Endodermal cell (in vitro differentiated cells): ENCODE measurements around the gene DVL1. TPM values are rescaled to one million over a fixed set of nuclear protein-coding genes. Genes with fewer than 3 reads are reported as not detected.
"Not testable (repeated sequence)": the region's sequence is repeated elsewhere in the genome, so short reads cannot be mapped to it uniquely, and the experiment has no call there.

ENCODE experiments used
- DNase-seq: peaks from one replicate; pipeline ENCODE4 v3.0.0-alpha.2; 2017
- H3K27ac ChIP-seq: 2 replicates; pipeline ENCODE4 v1.5.1; 2013; ENCODE audit warnings: mild to moderate bottlenecking, low read depth, low read length, moderate library complexity
- H3K27me3 ChIP-seq: 2 replicates; pipeline ENCODE4 v1.6.1; 2013; ENCODE audit warnings: mild to moderate bottlenecking, low read length, moderate library complexity; ENCODE audit not compliant: insufficient read depth, control insufficient read depth, poor library complexity, severe bottlenecking
- H3K36me3 ChIP-seq: 2 replicates; pipeline ENCODE4 v1.7.0; 2013; ENCODE audit warnings: mild to moderate bottlenecking, low read length, moderate library complexity; ENCODE audit not compliant: control insufficient read depth, insufficient read depth
- H3K4me1 ChIP-seq: one replicate; pipeline ENCODE4 v1.7.0; 2013; ENCODE audit warnings: low read length; ENCODE audit not compliant: control insufficient read depth, insufficient read depth
- H3K4me3 ChIP-seq: 2 replicates; pipeline ENCODE4 v1.5.1; 2013; ENCODE audit warnings: mild to moderate bottlenecking, low read length, moderate library complexity
- H3K9ac ChIP-seq: 2 replicates; pipeline ENCODE4 v1.6.1; 2013; ENCODE audit warnings: mild to moderate bottlenecking, low read length, moderate library complexity; ENCODE audit not compliant: poor library complexity, severe bottlenecking; ENCODE audit errors: extremely low read depth
- H3K9me3 ChIP-seq: 2 replicates; pipeline ENCODE4 v1.6.1; 2013; ENCODE audit warnings: mild to moderate bottlenecking, low read length, moderate library complexity; ENCODE audit not compliant: control insufficient read depth
- H3K27ac Mint-ChIP-seq: 2 replicates; pipeline ENCODE4 v1.8.0; 2020; ENCODE audit warnings: mixed read lengths
- H3K27me3 Mint-ChIP-seq: 2 replicates; pipeline ENCODE4 v1.8.0; 2021; ENCODE audit warnings: mild to moderate bottlenecking, mixed read lengths; ENCODE audit not compliant: insufficient read depth
- H3K36me3 Mint-ChIP-seq: 2 replicates; pipeline ENCODE4 v1.8.0; 2020; ENCODE audit warnings: low read depth, mixed read lengths
- H3K4me1 Mint-ChIP-seq: 2 replicates; pipeline ENCODE4 v1.8.0; 2020; ENCODE audit warnings: mixed read lengths
- H3K4me3 Mint-ChIP-seq: 2 replicates; pipeline ENCODE4 v1.8.0; 2020; ENCODE audit warnings: mild to moderate bottlenecking, moderate library complexity, mixed read lengths
- H3K9me3 Mint-ChIP-seq: 2 replicates; pipeline ENCODE4 v1.8.0; 2020; ENCODE audit warnings: mild to moderate bottlenecking, mixed read lengths
- WGBS, 2 experiments: methylation state at CpG; one replicate each; pipeline versions ENCODE4 v1.1.5 to v1.1.7; 2013; ENCODE audit warnings: missing lambda C conversion rate in 2 of 2, mixed read lengths in 1 of 2; ENCODE audit not compliant: insufficient coverage in 1 of 2, insufficient read length in 1 of 2; 5-methylcytosine and 5-hydroxymethylcytosine counted together
- total RNA-seq, 2 donors: library from RNA; stranded (reverse); fragmentation: NEBNext Ultra II Directional in 1 of 2; extraction: Animal tissue kit (Norgen Biotek cat#: 25700) in 1 of 2; gene quantifications; 2 replicates in 1 of 2; 3 replicates in 1 of 2; pipeline ENCODE4 v1.2.1, GENCODE V29; 2021
- TF ChIP-seq, protein P1 (sequence below): fragments of 200-600 bp; sonication (generic); conservative IDR thresholded peaks from 2 replicates; pipeline ENCODE4 v1.5.0; 2021; ENCODE audit warnings: antibody characterized with exemption, mild to moderate bottlenecking

The DVL1 gene
- total RNA-seq, 2 donors from 2014 or later, result 71.9 to 73.3 TPM

DNA sequence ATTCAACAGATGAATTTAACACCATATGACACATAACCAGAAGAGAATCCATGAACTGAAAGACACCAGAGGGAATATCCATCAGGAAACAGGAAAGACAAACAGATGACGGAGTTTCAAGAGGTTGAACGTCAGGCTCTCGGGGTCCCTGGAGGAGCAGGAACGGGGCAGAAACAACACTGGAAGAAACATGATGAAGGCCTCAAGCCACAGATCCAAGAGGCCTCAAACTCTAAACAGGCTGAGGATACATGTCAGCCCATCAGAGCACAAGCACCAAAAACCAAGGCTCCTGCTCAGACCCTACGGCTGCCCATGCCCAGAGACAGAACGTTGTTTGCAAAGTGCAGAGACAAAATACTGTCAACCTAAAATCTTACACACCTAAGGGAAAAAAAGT, 31.8 kb downstream of the DVL1 start:
- no peaks in the 10 kb centered on the region for H3K9me3 ChIP-seq
- H3K36me3 ChIP-seq, result peaks cover 47% of the 10 kb centered on the region
- no peak overlapping the region for H3K9ac ChIP-seq
- peak overlapping the region; percentile 6 for H3K27ac Mint-ChIP-seq
- no peak overlapping the region for H3K27ac ChIP-seq
- no peaks in the 10 kb centered on the region for H3K27me3 ChIP-seq
- H3K9me3 Mint-ChIP-seq, result no peaks in the 10 kb centered on the region
- peaks cover 40% of the 10 kb centered on the region for H3K36me3 Mint-ChIP-seq
- 98 to 99% methylated on average over 6 of the region's 6 CpGs for WGBS, 2 experiments
- TF ChIP-seq, protein P1, sequence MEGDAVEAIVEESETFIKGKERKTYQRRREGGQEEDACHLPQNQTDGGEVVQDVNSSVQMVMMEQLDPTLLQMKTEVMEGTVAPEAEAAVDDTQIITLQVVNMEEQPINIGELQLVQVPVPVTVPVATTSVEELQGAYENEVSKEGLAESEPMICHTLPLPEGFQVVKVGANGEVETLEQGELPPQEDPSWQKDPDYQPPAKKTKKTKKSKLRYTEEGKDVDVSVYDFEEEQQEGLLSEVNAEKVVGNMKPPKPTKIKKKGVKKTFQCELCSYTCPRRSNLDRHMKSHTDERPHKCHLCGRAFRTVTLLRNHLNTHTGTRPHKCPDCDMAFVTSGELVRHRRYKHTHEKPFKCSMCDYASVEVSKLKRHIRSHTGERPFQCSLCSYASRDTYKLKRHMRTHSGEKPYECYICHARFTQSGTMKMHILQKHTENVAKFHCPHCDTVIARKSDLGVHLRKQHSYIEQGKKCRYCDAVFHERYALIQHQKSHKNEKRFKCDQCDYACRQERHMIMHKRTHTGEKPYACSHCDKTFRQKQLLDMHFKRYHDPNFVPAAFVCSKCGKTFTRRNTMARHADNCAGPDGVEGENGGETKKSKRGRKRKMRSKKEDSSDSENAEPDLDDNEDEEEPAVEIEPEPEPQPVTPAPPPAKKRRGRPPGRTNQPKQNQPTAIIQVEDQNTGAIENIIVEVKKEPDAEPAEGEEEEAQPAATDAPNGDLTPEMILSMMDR, result no peak
- DNase-seq, result no peak
- H3K4me1 ChIP-seq, result no peaks in the 10 kb centered on the region
- H3K4me3 ChIP-seq, result no peak overlapping the region
- H3K27me3 Mint-ChIP-seq, result no peaks in the 10 kb centered on the region
- H3K4me3 Mint-ChIP-seq, result no peak overlapping the region
- H3K4me1 Mint-ChIP-seq, result peaks cover 3% of the 10 kb centered on the region

DNA sequence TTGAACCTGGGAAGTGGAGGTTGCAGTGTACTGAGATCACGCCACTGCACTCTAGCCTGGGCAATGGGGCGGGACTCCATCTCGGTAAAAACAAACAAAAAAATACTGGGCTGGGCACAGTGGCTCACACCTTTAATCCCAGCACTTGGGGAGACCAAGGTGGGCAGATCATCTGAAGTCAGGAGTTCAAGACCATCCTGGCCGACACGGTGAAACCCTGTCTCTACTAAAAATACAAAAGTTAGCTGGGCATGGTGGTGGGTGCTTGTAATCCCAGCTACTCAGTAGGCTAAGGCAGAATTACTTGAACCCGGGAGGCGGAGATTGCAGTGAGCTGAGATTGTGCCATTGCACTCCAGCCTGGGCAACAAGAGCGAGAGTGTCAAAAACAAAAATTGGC, 33.0 kb downstream of the DVL1 start:
- not testable (repeated sequence) for H3K4me1 Mint-ChIP-seq, H3K27me3 ChIP-seq, H3K4me1 ChIP-seq, H3K27me3 Mint-ChIP-seq, H3K9me3 ChIP-seq, H3K27ac Mint-ChIP-seq, H3K9ac ChIP-seq, H3K4me3 ChIP-seq, H3K27ac ChIP-seq, H3K4me3 Mint-ChIP-seq, H3K9me3 Mint-ChIP-seq, DNase-seq
- peaks cover 52% of the 10 kb centered on the region for H3K36me3 ChIP-seq
- WGBS, 2 experiments, result 86 to 94% methylated on average over 6 to 8 of the region's 8 CpGs
- H3K36me3 Mint-ChIP-seq, result peaks cover 37% of the 10 kb centered on the region

DNA sequence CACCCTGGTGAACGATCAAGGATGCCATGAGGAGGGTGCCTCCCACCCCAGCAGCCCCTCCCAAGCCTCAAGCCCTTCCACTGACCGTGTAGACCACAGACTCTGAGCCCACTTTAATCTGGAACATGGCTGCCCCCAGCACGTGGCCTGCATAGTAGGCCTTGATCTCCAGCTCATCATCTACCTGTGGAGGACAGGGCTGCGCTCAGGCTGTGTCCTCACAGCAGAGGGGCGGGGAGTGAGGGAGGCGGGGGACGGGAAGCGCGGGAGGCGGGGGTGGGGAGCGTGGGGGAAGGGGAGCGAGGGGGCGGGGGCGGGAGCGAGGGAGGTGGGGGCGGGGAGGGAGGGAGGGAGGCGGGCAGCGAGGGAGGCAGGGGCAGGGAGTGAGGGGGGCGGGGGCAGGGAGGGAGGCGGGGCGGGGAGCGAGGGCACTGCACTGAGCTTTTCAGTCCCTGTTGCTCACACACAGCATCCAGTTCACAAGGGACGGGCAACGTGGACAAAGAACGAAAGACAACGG, 33.7 kb downstream of the DVL1 start:
- H3K27ac Mint-ChIP-seq, result peak overlapping the region; percentile 52
- H3K4me1 Mint-ChIP-seq, result peaks cover 3% of the 10 kb centered on the region
- H3K36me3 ChIP-seq, result peaks cover 59% of the 10 kb centered on the region
- no peaks in the 10 kb centered on the region for H3K4me1 ChIP-seq
- no peaks in the 10 kb centered on the region for H3K9me3 ChIP-seq
- no peaks in the 10 kb centered on the region for H3K27me3 Mint-ChIP-seq
- H3K27me3 ChIP-seq, result no peaks in the 10 kb centered on the region
- H3K27ac ChIP-seq, result peak overlapping the region; percentile 63
- H3K4me3 ChIP-seq, result no peak overlapping the region
- H3K4me3 Mint-ChIP-seq, result no peak overlapping the region
- TF ChIP-seq, protein P1, result no peak
- H3K36me3 Mint-ChIP-seq, result peaks cover 37% of the 10 kb centered on the region
- H3K9me3 Mint-ChIP-seq, result no peaks in the 10 kb centered on the region
- peak; percentile 83 for DNase-seq
- no peak overlapping the region for H3K9ac ChIP-seq
- 37 to 43% methylated on average over 6 to 9 of the region's 26 CpGs for WGBS, 2 experiments
